GM12864 (cell line): Measurements from ENCODE around the gene PAQR5.

Source experiments
- DNase-seq: peaks from one replicate; pipeline ENCODE4 v3.0.0-alpha.2; 2011; ENCODE audit warnings: low read depth
- H3K4me3 ChIP-seq: 2 replicates; pipeline ENCODE4 v1.5.1; 2011; ENCODE audit warnings: mild to moderate bottlenecking, low read depth, low read length, control low read depth
- CTCF ChIP-seq: IDR thresholded peaks from 2 replicates; pipeline ENCODE4 v1.5.1; 2011; ENCODE audit warnings: low read depth, mild to moderate bottlenecking, moderate library complexity, low read length, control low read depth, inconsistent platforms; ENCODE audit errors: missing control alignments

PAQR5 gene

GRCh38 chr15:69305933-69306568 is 7.3 kb downstream of the PAQR5 start:
- no peak for TF ChIP-seq CTCF
- H3K4me3 ChIP-seq: no peak overlapping the region
- DNase-seq: no peak

- H3K4me3 ChIP-seq: no peak overlapping the region
- TF ChIP-seq CTCF: no peak
- no peak for DNase-seq
Observed at GRCh38 chr15:69307939-69308338, 9.2 kb downstream of the PAQR5 start.

- TF ChIP-seq CTCF: no peak
- no peak for DNase-seq
- H3K4me3 ChIP-seq: no peak overlapping the region
Observed at GRCh38 chr15:69308949-69309348, 10.2 kb downstream of the PAQR5 start.

GRCh38 chr15:69311319-69311721 is 12.6 kb downstream of the PAQR5 start:
- DNase-seq: no peak
- TF ChIP-seq CTCF: no peak

GRCh38 chr15:69313432-69314000 is 14.8 kb downstream of the PAQR5 start:
- no peak for TF ChIP-seq CTCF
- H3K4me3 ChIP-seq: no peak overlapping the region
- no peak for DNase-seq

More at GRCh38 chr15:69311319-69311721, 12.6 kb downstream of the PAQR5 start:
- no peak overlapping the region for H3K4me3 ChIP-seq

- TF ChIP-seq CTCF: no peak
Observed at GRCh38 chr15:69314131-69314530, 15.4 kb downstream of the PAQR5 start.

GRCh38 chr15:69314736-69315135 is 16.0 kb downstream of the PAQR5 start:
- H3K4me3 ChIP-seq: no peak overlapping the region
- TF ChIP-seq CTCF: no peak
- no peak for DNase-seq

More at GRCh38 chr15:69314131-69314530, 15.4 kb downstream of the PAQR5 start:
- no peak overlapping the region for H3K4me3 ChIP-seq
- no peak for DNase-seq
